Ovary (tissue), 3 donors: ENCODE data around the gene BEST2.

Experiments used
- EP300 ChIP-seq: sonication (generic); formaldehyde crosslinking; IDR thresholded peaks from one replicate; pipeline ENCODE4 v1.6.1; 2017; ENCODE audit warnings: antibody characterized with exemption
- POLR2A ChIP-seq: fragments of 450-650 bp; IDR thresholded peaks from one replicate; pipeline ENCODE4 v1.6.1; 2017; ENCODE audit warnings: antibody characterized with exemption, mild to moderate bottlenecking, moderate library complexity
- TF ChIP-seq, protein P1 (sequence below), 3 donors: fragments of 450-650 bp in 2 of 3; fragments of 200-600 bp in 1 of 3; IDR thresholded peaks; one replicate each; pipeline versions ENCODE4 v1.5.1 to v1.8.0; 2016 to 2022; ENCODE audit warnings: antibody characterized with exemption in 3 of 3, mild to moderate bottlenecking in 1 of 3
- donor health status: DM: no; HTN: no; CAD: no.

DNA sequence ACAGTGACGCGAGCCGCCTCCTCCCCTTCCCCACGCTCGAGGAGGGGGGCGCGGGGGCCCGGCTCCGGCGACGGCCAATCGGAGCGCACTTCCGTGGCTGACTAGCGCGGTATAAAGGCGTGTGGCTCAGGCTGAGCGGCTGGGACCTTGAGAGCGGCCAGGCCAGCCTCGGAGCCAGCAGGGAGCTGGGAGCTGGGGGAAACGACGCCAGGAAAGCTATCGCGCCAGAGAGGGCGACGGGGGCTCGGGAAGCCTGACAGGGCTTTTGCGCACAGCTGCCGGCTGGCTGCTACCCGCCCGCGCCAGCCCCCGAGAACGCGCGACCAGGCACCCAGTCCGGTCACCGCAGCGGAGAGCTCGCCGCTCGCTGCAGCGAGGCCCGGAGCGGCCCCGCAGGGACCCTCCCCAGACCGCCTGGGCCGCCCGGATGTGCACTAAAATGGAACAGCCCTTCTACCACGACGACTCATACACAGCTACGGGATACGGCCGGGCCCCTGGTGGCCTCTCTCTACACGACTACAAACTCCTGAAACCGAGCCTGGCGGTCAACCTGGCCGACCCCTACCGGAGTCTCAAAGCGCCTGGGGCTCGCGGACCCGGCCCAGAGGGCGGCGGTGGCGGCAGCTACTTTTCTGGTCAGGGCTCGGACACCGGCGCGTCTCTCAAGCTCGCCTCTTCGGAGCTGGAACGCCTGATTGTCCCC, 39.9 kb downstream of the BEST2 start, which contains the start of gene JUNB:
- TF ChIP-seq, protein P1, sequence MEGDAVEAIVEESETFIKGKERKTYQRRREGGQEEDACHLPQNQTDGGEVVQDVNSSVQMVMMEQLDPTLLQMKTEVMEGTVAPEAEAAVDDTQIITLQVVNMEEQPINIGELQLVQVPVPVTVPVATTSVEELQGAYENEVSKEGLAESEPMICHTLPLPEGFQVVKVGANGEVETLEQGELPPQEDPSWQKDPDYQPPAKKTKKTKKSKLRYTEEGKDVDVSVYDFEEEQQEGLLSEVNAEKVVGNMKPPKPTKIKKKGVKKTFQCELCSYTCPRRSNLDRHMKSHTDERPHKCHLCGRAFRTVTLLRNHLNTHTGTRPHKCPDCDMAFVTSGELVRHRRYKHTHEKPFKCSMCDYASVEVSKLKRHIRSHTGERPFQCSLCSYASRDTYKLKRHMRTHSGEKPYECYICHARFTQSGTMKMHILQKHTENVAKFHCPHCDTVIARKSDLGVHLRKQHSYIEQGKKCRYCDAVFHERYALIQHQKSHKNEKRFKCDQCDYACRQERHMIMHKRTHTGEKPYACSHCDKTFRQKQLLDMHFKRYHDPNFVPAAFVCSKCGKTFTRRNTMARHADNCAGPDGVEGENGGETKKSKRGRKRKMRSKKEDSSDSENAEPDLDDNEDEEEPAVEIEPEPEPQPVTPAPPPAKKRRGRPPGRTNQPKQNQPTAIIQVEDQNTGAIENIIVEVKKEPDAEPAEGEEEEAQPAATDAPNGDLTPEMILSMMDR (IDR thresholded peaks at IDR 0.05): peak; percentile 1 to 31 (median 9)
- peak; percentile 100 for TF ChIP-seq POLR2A
- TF ChIP-seq EP300: peak; percentile 99
